Measurements from ENCODE around the gene ZSCAN29.

DNA sequence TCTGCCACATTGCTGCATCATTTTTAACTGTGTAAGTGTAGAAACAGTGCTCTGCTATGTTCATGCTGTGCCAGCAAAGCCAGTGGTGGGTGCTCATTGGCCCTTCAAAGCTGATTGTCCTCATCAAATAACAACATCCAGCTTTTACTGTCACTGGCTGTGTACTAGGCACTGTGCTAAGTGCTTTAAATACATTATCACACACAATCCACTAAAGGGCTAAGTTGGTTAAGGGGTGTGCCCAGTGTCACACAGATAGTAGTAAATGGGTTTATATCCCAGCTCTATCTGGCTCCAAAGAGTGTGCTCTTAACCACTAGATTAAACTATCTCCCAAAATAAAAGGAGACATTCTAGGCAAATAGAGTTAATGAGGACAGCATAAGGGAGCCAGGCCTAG, 7.8 kb upstream of the ZSCAN29 start:
- no peak for TF ChIP-seq EZH2phosphoT487 (IDR thresholded peaks at IDR 0.05; ENCODE audit: borderline replicate concordance, low read depth, low read length)
- TF ChIP-seq, protein P1, sequence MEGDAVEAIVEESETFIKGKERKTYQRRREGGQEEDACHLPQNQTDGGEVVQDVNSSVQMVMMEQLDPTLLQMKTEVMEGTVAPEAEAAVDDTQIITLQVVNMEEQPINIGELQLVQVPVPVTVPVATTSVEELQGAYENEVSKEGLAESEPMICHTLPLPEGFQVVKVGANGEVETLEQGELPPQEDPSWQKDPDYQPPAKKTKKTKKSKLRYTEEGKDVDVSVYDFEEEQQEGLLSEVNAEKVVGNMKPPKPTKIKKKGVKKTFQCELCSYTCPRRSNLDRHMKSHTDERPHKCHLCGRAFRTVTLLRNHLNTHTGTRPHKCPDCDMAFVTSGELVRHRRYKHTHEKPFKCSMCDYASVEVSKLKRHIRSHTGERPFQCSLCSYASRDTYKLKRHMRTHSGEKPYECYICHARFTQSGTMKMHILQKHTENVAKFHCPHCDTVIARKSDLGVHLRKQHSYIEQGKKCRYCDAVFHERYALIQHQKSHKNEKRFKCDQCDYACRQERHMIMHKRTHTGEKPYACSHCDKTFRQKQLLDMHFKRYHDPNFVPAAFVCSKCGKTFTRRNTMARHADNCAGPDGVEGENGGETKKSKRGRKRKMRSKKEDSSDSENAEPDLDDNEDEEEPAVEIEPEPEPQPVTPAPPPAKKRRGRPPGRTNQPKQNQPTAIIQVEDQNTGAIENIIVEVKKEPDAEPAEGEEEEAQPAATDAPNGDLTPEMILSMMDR (conservative IDR thresholded peaks at IDR 0.05; ENCODE audit: low read length) = no peak

All from OCI-LY7 (cell line).